CD14-positive monocyte (primary cell): ENCODE data around the gene SYPL2. TPM values are rescaled to one million over a fixed set of nuclear protein-coding genes. Genes with fewer than 3 reads are reported as not detected.
A peak's percentile ranks its signal among the peaks of the same experiment; 100 is the strongest.

Experiments
- DNase-seq, 3 donors: peaks; one replicate each; pipeline ENCODE4 v3.0.0-alpha.2; 2011 to 2022
- H2AFZ ChIP-seq: 2 replicates; pipeline ENCODE4 v1.6.0; 2012; ENCODE audit warnings: mild to moderate bottlenecking, low read depth, low read length, inconsistent platforms; ENCODE audit not compliant: insufficient read depth, poor library complexity, severe bottlenecking
- H3K27ac ChIP-seq, 2 donors: 1 replicate in 1 of 2; 2 replicates in 1 of 2; pipeline ENCODE4 v1.5.1; 2012 to 2013; ENCODE audit warnings: low read length in 2 of 2, control low read depth in 1 of 2, inconsistent platforms in 1 of 2, low read depth in 1 of 2, mild to moderate bottlenecking in 1 of 2
- H3K27me3 ChIP-seq, 2 donors: one replicate each; pipeline versions ENCODE4 v1.6.0 to v1.6.1; 2011 to 2013; ENCODE audit warnings: low read length in 2 of 2; ENCODE audit not compliant: control insufficient read depth in 2 of 2, insufficient read depth in 2 of 2
- H3K36me3 ChIP-seq, 2 donors: replicated peaks in 1 of 2; 1 replicate in 1 of 2; 2 replicates in 1 of 2; pipeline versions ENCODE4 v1.5.1 to v1.6.1; 2012 to 2013; ENCODE audit warnings: low read length in 2 of 2, control low read depth in 1 of 2, inconsistent platforms in 1 of 2, mild to moderate bottlenecking in 1 of 2; ENCODE audit not compliant: insufficient read depth in 2 of 2, control insufficient read depth in 1 of 2
- H3K4me1 ChIP-seq, 2 donors: 1 replicate in 1 of 2; 2 replicates in 1 of 2; pipeline versions ENCODE4 v1.5.1 to v1.6.1; 2012 to 2013; ENCODE audit warnings: low read length in 2 of 2, control low read depth in 1 of 2, inconsistent platforms in 1 of 2, mild to moderate bottlenecking in 1 of 2, moderate library complexity in 1 of 2; ENCODE audit not compliant: insufficient read depth in 2 of 2, control insufficient read depth in 1 of 2
- H3K4me2 ChIP-seq: replicated peaks from 2 replicates; pipeline ENCODE3; 2012; ENCODE audit warnings: low read length, moderate library complexity, mild to moderate bottlenecking; ENCODE audit not compliant: poor library complexity, severe bottlenecking; ENCODE audit errors: extremely low read depth
- H3K4me3 ChIP-seq, 3 experiments: fragments of 200-600 bp in 1 of 3; sonication (generic) in 1 of 3; replicated peaks in 1 of 3; 1 replicate in 2 of 3; 2 replicates in 1 of 3; pipeline ENCODE4 v1.5.1; 2011 to 2013; ENCODE audit warnings: low read length in 3 of 3, mild to moderate bottlenecking in 3 of 3, control low read depth in 2 of 3, low read depth in 2 of 3, inconsistent platforms in 1 of 3, moderate library complexity in 1 of 3
- H3K79me2 ChIP-seq: 2 replicates; pipeline ENCODE4 v1.6.0; 2012; ENCODE audit warnings: mild to moderate bottlenecking, control low read depth, inconsistent platforms, low read length, moderate library complexity; ENCODE audit not compliant: insufficient read depth
- H3K9ac ChIP-seq: 2 replicates; pipeline ENCODE4 v1.6.0; 2017; ENCODE audit warnings: low read length, mild to moderate bottlenecking; ENCODE audit not compliant: insufficient read depth, poor library complexity, severe bottlenecking
- H3K9me3 ChIP-seq, 2 donors: replicated peaks in 1 of 2; 1 replicate in 1 of 2; 2 replicates in 1 of 2; pipeline versions ENCODE4 v1.5.1 to v1.6.1; 2012 to 2013; ENCODE audit warnings: low read length in 2 of 2, control low read depth in 1 of 2; ENCODE audit not compliant: control insufficient read depth in 1 of 2, insufficient read depth in 1 of 2
- H4K20me1 ChIP-seq: 2 replicates; pipeline ENCODE4 v1.6.0; 2012; ENCODE audit warnings: mild to moderate bottlenecking, low read length, control low read depth, moderate library complexity; ENCODE audit not compliant: insufficient read depth
- H3K27ac Mint-ChIP-seq, 7 donors: one replicate each; pipeline ENCODE4 v1.8.0; 2020; ENCODE audit warnings: mild to moderate bottlenecking in 7 of 7, mixed read lengths in 7 of 7, moderate library complexity in 6 of 7, inconsistent platforms in 2 of 7
- H3K27me3 Mint-ChIP-seq, 3 donors: one replicate each; pipeline ENCODE4 v1.8.0; 2021 to 2022; ENCODE audit warnings: low read depth in 3 of 3, mild to moderate bottlenecking in 3 of 3, mixed read lengths in 3 of 3, moderate library complexity in 3 of 3, inconsistent platforms in 1 of 3
- H3K36me3 Mint-ChIP-seq, 2 donors: one replicate each; pipeline ENCODE4 v1.8.0; 2020; ENCODE audit warnings: mixed read lengths in 2 of 2, inconsistent platforms in 1 of 2, mild to moderate bottlenecking in 1 of 2
- H3K4me1 Mint-ChIP-seq: one replicate; pipeline ENCODE4 v1.8.0; 2020; ENCODE audit warnings: mild to moderate bottlenecking, mixed read lengths
- H3K4me3 Mint-ChIP-seq, 2 donors: one replicate each; pipeline ENCODE4 v1.8.0; 2020; ENCODE audit warnings: mild to moderate bottlenecking in 2 of 2, mixed read lengths in 2 of 2, moderate library complexity in 1 of 2
- H3K9me3 Mint-ChIP-seq, 7 donors: one replicate each; pipeline ENCODE4 v1.8.0; 2020 to 2022; ENCODE audit warnings: mixed read lengths in 7 of 7, mild to moderate bottlenecking in 6 of 7, moderate library complexity in 6 of 7, inconsistent platforms in 2 of 7
- CTCF ChIP-seq: fragments of 200-600 bp; IDR thresholded peaks from one replicate; pipeline ENCODE4 v1.8.0; 2022; ENCODE audit warnings: antibody characterized with exemption, mild to moderate bottlenecking
- WGBS: methylation state at CpG from one replicate; pipeline ENCODE4 v1.1.5; 2013; ENCODE audit warnings: missing lambda C conversion rate; ENCODE audit not compliant: insufficient coverage; 5-methylcytosine and 5-hydroxymethylcytosine counted together
- intact Hi-C, 2 donors: fragments of 100-400 bp; cut with micrococcal nuclease; formaldehyde crosslinking; loops; one replicate each; pipeline versions ENCODE4 v1.15.0 to v1.15.1; 2023
- polyA plus RNA-seq, 3 donors: library from polyadenylated mRNA; depleted of rRNA in 1 of 3; unstranded in 2 of 3; stranded (reverse) in 1 of 3; fragments of 300-500 nt in 2 of 3; fragments of >200 nt in 1 of 3; fragmentation: Illumina TruSeq in 2 of 3; gene quantifications; 1 replicate in 2 of 3; 2 replicates in 1 of 3; pipeline ENCODE4 v1.2.3, GENCODE V29; 2012 to 2021

Gene SYPL2
- polyA plus RNA-seq, 3 donors: 0.03 to 0.12 TPM; not detected in 1

- no peaks in the 10 kb centered on the region for H3K4me1 ChIP-seq
- no peaks in the 10 kb centered on the region for H4K20me1 ChIP-seq
- DNase-seq: no peak
- H3K36me3 ChIP-seq: no peaks in the 10 kb centered on the region
- H3K9me3 Mint-ChIP-seq: peaks cover 0 to 14% (median 6%) of the 10 kb centered on the region in 7 donors
- H3K4me2 ChIP-seq: no peak overlapping the region
- H3K27ac Mint-ChIP-seq: no peak overlapping the region
- H3K79me2 ChIP-seq: no peaks in the 10 kb centered on the region
- peak overlapping the region in 1 of 2 donors; percentile 18 for H3K4me3 Mint-ChIP-seq
- peaks cover 19 to 40% of the 10 kb centered on the region in 2 donors for H3K27me3 ChIP-seq
- intact Hi-C loops: no loop called here
- TF ChIP-seq CTCF: no peak
- no peak overlapping the region for H3K9ac ChIP-seq
- no peak overlapping the region for H3K4me3 ChIP-seq
- 71% methylated on average over 3 of the region's 4 CpGs for WGBS
- H3K4me1 Mint-ChIP-seq: no peaks in the 10 kb centered on the region
- peaks cover 20 to 43% (median 34%) of the 10 kb centered on the region in 3 donors for H3K27me3 Mint-ChIP-seq
- no peak overlapping the region for H2AFZ ChIP-seq
- no peak overlapping the region for H3K27ac ChIP-seq
- no peaks in the 10 kb centered on the region for H3K36me3 Mint-ChIP-seq
- H3K9me3 ChIP-seq: peaks cover 0 to 4% of the 10 kb centered on the region in 2 donors
Observed at GRCh38 chr1:109447524-109447923, 18.8 kb upstream of the SYPL2 start.

- no peak for TF ChIP-seq CTCF
- H2AFZ ChIP-seq: no peak overlapping the region
- peaks cover 7 to 15% of the 10 kb centered on the region in 2 donors for H3K9me3 ChIP-seq
- intact Hi-C loops: no loop called here
- no peaks in the 10 kb centered on the region for H3K4me1 ChIP-seq
- H3K4me1 Mint-ChIP-seq: no peaks in the 10 kb centered on the region
- H3K27me3 ChIP-seq: peaks cover 9 to 12% of the 10 kb centered on the region in 2 donors
- no peak for DNase-seq
- H3K27ac Mint-ChIP-seq: no peak overlapping the region
- H4K20me1 ChIP-seq: no peaks in the 10 kb centered on the region
- no peaks in the 10 kb centered on the region for H3K36me3 Mint-ChIP-seq
- peaks cover 4 to 41% (median 23%) of the 10 kb centered on the region in 7 donors for H3K9me3 Mint-ChIP-seq
- H3K9ac ChIP-seq: no peak overlapping the region
- no peaks in the 10 kb centered on the region for H3K36me3 ChIP-seq
- no peak overlapping the region for H3K27ac ChIP-seq
- no CpG with 5 or more reads among the region's 1 CpG for WGBS
- H3K27me3 Mint-ChIP-seq: peaks cover 7 to 39% (median 31%) of the 10 kb centered on the region in 3 donors
- no peak overlapping the region for H3K4me3 Mint-ChIP-seq
- no peaks in the 10 kb centered on the region for H3K79me2 ChIP-seq
- H3K4me2 ChIP-seq: no peak overlapping the region
- H3K4me3 ChIP-seq: no peak overlapping the region
Observed at GRCh38 chr1:109454497-109455133, 11.7 kb upstream of the SYPL2 start.
